Panc1 (cell line): Measurements from ENCODE around the gene LRRK1. TPM values are rescaled to one million over a fixed set of nuclear protein-coding genes. Genes with fewer than 3 reads are reported as not detected.

Experiments
- ATAC-seq: fragments of 200-7000 bp; cut with Tn5 transposase; 2 replicates; pipeline ENCODE4 v1.9.1; 2020; ENCODE audit warnings: mild to moderate bottlenecking, moderate library complexity
- BruUV-seq: library from RNA; stranded (reverse); fragments of 400-500 nt; replicated peaks from 2 replicates; lab custom pipeline; 2021; lab: Mats Ljungman, UMichigan
- CTCF ChIA-PET: fragments of 300-600 bp; sonication (Branson Sonifier 250); formaldehyde crosslinking; loops from one replicate; lab custom pipeline; 2022; ENCODE audit warnings: antibody characterized with exemption; lab: Charles Lee
- POLR2A ChIA-PET: fragments of 300-600 bp; sonication (Branson Sonifier 250); formaldehyde crosslinking; loops from one replicate; lab custom pipeline; 2022; ENCODE audit warnings: antibody characterized with exemption; lab: Charles Lee
- DNase-seq: peaks from one replicate; pipeline ENCODE4 v3.0.0-alpha.2; 2010; ENCODE audit warnings: low read depth, low spot score
- H3K27ac ChIP-seq: 2 replicates; pipeline ENCODE4 v1.5.1; 2011; ENCODE audit warnings: mild to moderate bottlenecking, low read length, inconsistent platforms
- H3K27me3 ChIP-seq: fragments of 200-500 bp; sonication (Bioruptor generic); 2 replicates; pipeline ENCODE4 v1.6.0; 2014; ENCODE audit warnings: low read length, inconsistent platforms; ENCODE audit not compliant: control insufficient read depth, insufficient read depth
- H3K36me3 ChIP-seq: fragments of 200-500 bp; sonication (Bioruptor generic); 2 replicates; pipeline ENCODE4 v1.5.1; 2014; ENCODE audit warnings: inconsistent platforms, mild to moderate bottlenecking, low read length, moderate library complexity; ENCODE audit not compliant: control insufficient read depth, insufficient read depth
- H3K4me1 ChIP-seq: 2 replicates; pipeline ENCODE4 v1.5.1; 2011; ENCODE audit warnings: inconsistent platforms, mild to moderate bottlenecking, low read length, moderate library complexity; ENCODE audit not compliant: control insufficient read depth, insufficient read depth
- H3K4me3 ChIP-seq, 2 experiments: 2 replicates each; pipeline ENCODE4 v1.5.1; 2011 to 2012; ENCODE audit warnings: low read depth in 2 of 2, low read length in 2 of 2, mild to moderate bottlenecking in 2 of 2, inconsistent platforms in 1 of 2, moderate library complexity in 1 of 2
- H3K9me3 ChIP-seq: fragments of 200-500 bp; sonication (Bioruptor generic); 2 replicates; pipeline ENCODE4 v1.5.1; 2014; ENCODE audit warnings: low read depth, mild to moderate bottlenecking, inconsistent platforms, low read length, moderate library complexity; ENCODE audit not compliant: control insufficient read depth, insufficient read depth
- CTCF ChIP-seq: fragments of 450-650 bp; IDR thresholded peaks from 2 replicates; pipeline ENCODE4 v1.5.1; 2017; ENCODE audit warnings: mild to moderate bottlenecking
- POLR2AphosphoS5 ChIP-seq: IDR thresholded peaks from 2 replicates; pipeline ENCODE4 v1.6.1; 2012; ENCODE audit warnings: mild to moderate bottlenecking, low read depth, low read length, moderate library complexity
- SIN3A ChIP-seq: IDR thresholded peaks from 2 replicates; pipeline ENCODE4 v1.6.1; 2012; ENCODE audit warnings: low read depth, mild to moderate bottlenecking, low read length, moderate library complexity, borderline replicate concordance; ENCODE audit not compliant: insufficient read depth
- TCF7L2 ChIP-seq: IDR thresholded peaks from 2 replicates; pipeline ENCODE4 v1.6.1; 2011; ENCODE audit warnings: mild to moderate bottlenecking, low read depth, low read length, inconsistent platforms
- in situ Hi-C: cut with HindIII; loops from 2 replicates; pipeline ENCODE4 v1.10.0; 2016; ENCODE audit warnings: low sequenced_read_pairs, low pct_unique_long_range_greater_than_20kb
- intact Hi-C: fragments of 100-400 bp; cut with micrococcal nuclease; formaldehyde crosslinking; loops from one replicate; pipeline ENCODE4 v1.10.0; 2022; ENCODE audit not compliant: unreplicated experiment
- total RNA-seq: library from RNA; stranded (reverse); gene quantifications from one replicate; pipeline ENCODE4 v1.2.1, GENCODE V29; 2021; ENCODE audit not compliant: unreplicated experiment
- TF ChIP-seq, protein P1 (sequence below), 2 experiments: IDR thresholded peaks; 2 replicates each; pipeline ENCODE4 v1.6.1; 2011 to 2012; ENCODE audit warnings: low read depth in 2 of 2, control low read depth in 1 of 2, low read length in 1 of 2, mild to moderate bottlenecking in 1 of 2, moderate library complexity in 1 of 2; ENCODE audit not compliant: insufficient read depth in 1 of 2

LRRK1 gene
- total RNA-seq, 1 experiment from 2014 or later, result 88.0 TPM

DNA sequence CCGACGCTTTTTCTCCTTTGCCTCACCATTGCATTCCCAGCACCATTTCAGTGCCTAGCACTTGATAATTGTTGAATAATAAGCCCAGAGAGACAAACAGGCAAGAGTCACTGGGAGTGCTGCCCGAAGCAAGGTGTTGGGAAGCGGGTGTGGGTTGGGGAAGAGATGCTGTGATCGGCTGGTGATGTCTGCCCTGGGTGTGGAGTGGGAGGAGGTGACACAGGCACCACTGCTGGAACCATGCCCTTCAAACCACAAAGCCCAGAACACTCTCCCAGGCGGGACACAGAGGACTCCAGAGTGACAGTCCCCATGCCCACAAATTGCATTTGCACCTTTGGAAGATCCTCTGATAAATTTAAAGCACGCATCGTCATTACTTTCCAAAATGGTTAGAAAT is 184.4 kb downstream of the LRRK1 start:
- no peak for DNase-seq
- Histone ChIP-seq H3K36me3 (no peaks in the 10 kb centered on the region), H3K27me3 (no peaks in the 10 kb centered on the region), H3K4me1 (peaks cover 8% of the 10 kb centered on the region; the same call in 1 of the 2 replicates), H3K27ac (no peak overlapping the region), H3K4me3 (no peak overlapping the region), H3K9me3 (no peaks in the 10 kb centered on the region)
- no TSS peak for BruUV-seq
- TF ChIP-seq, protein P1, sequence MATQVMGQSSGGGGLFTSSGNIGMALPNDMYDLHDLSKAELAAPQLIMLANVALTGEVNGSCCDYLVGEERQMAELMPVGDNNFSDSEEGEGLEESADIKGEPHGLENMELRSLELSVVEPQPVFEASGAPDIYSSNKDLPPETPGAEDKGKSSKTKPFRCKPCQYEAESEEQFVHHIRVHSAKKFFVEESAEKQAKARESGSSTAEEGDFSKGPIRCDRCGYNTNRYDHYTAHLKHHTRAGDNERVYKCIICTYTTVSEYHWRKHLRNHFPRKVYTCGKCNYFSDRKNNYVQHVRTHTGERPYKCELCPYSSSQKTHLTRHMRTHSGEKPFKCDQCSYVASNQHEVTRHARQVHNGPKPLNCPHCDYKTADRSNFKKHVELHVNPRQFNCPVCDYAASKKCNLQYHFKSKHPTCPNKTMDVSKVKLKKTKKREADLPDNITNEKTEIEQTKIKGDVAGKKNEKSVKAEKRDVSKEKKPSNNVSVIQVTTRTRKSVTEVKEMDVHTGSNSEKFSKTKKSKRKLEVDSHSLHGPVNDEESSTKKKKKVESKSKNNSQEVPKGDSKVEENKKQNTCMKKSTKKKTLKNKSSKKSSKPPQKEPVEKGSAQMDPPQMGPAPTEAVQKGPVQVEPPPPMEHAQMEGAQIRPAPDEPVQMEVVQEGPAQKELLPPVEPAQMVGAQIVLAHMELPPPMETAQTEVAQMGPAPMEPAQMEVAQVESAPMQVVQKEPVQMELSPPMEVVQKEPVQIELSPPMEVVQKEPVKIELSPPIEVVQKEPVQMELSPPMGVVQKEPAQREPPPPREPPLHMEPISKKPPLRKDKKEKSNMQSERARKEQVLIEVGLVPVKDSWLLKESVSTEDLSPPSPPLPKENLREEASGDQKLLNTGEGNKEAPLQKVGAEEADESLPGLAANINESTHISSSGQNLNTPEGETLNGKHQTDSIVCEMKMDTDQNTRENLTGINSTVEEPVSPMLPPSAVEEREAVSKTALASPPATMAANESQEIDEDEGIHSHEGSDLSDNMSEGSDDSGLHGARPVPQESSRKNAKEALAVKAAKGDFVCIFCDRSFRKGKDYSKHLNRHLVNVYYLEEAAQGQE (IDR thresholded peaks at IDR 0.05; ENCODE audit: insufficient read depth in 1 of 2, low read depth in 2 of 2, low read length in 1 of 2), result no peak
- TF ChIP-seq CTCF, result no peak
- ChIA-PET POLR2A (no interaction called here), CTCF (no interaction called here)
- intact Hi-C loops, result no loop called here
- in situ Hi-C loops, result no loop called here
- no peak for ATAC-seq

- ATAC-seq, result no peak
- H3K27me3 ChIP-seq, result no peaks in the 10 kb centered on the region
- H3K27ac ChIP-seq, result no peak overlapping the region
- H3K4me1 ChIP-seq, result peaks cover 8% of the 10 kb centered on the region; the same call in 1 of the 2 replicates
- BruUV-seq, result no TSS peak
- no peak overlapping the region for H3K4me3 ChIP-seq
- no peak for DNase-seq
- no peaks in the 10 kb centered on the region for H3K9me3 ChIP-seq
- ChIA-PET POLR2A (no interaction called here), CTCF (no interaction called here)
- TF ChIP-seq SIN3A, result no peak
- TF ChIP-seq POLR2AphosphoS5, result no peak
- no peak for TF ChIP-seq CTCF
- no peak for TF ChIP-seq TCF7L2
- TF ChIP-seq, protein P1 (IDR thresholded peaks at IDR 0.05; ENCODE audit: insufficient read depth in 1 of 2, low read depth in 2 of 2, low read length in 1 of 2), result no peak
- intact Hi-C loops (no loop called here), in situ Hi-C loops (no loop called here)
- no peaks in the 10 kb centered on the region for H3K36me3 ChIP-seq
Measured at GRCh38 chr15:101104141-101104540, 185.0 kb downstream of the LRRK1 start.
